ENCODE results near the gene SLC12A7. TPM values are rescaled to one million over a fixed set of nuclear protein-coding genes. Genes with fewer than 3 reads are reported as not detected.
"Not testable (repeated sequence)": the region's sequence is repeated elsewhere in the genome, so short reads cannot be mapped to it uniquely, and the experiment has no call there.

Gene SLC12A7
- total RNA-seq, 1 donor from 2014 or later, result 30.5 TPM

GRCh38 chr5:1062761-1063568 lies 48.9 kb downstream of the SLC12A7 start:
- Histone ChIP-seq H3K27ac (ENCODE audit: low read depth, low read length) (no peak overlapping the region), H3K4me1 (ENCODE audit: insufficient read depth, low read length) (no peaks in the 10 kb centered on the region), H2AFZ (ENCODE audit: low read depth, low read length) (no peak overlapping the region), H4K20me1 (ENCODE audit: insufficient read depth, low read length) (no peaks in the 10 kb centered on the region), H3K9ac (ENCODE audit: low read length) (no peak overlapping the region), H3K36me3 (ENCODE audit: insufficient read depth, low read length) (no peaks in the 10 kb centered on the region), H3K27me3 (ENCODE audit: insufficient read depth, low read length) (no peaks in the 10 kb centered on the region), H3K4me3 (ENCODE audit: insufficient read depth, low read depth, low read length) (no peak overlapping the region), H3K79me2 (ENCODE audit: insufficient read depth, low read length) (no peaks in the 10 kb centered on the region), H3K9me3 (ENCODE audit: insufficient read depth, low read depth, low read length) (no peaks in the 10 kb centered on the region), H3K4me2 (ENCODE audit: low read length) (no peak overlapping the region)
- Mint-ChIP-seq H3K4me3 (ENCODE audit: unreplicated experiment) (no peak overlapping the region), H3K27me3 (ENCODE audit: low read depth, unreplicated experiment) (peaks cover 4% of the 10 kb centered on the region), H3K27ac (ENCODE audit: unreplicated experiment) (no peak overlapping the region), H3K4me1 (ENCODE audit: low read depth, unreplicated experiment) (no peaks in the 10 kb centered on the region), H3K9me3 (ENCODE audit: unreplicated experiment) (no peaks in the 10 kb centered on the region), H3K36me3 (ENCODE audit: low read depth, unreplicated experiment) (peaks cover 7% of the 10 kb centered on the region)
- TF ChIP-seq EZH2 (IDR thresholded peaks at IDR 0.05; ENCODE audit: insufficient read depth, low read length), result no peak
- no peak for TF ChIP-seq CTCF (IDR thresholded peaks at IDR 0.05; ENCODE audit: insufficient read depth, low read depth, low read length)
- FAIRE-seq, result no peak
- no peak for DNase-seq (ENCODE audit: low read depth)

GRCh38 chr5:1061916-1062315 lies 49.9 kb downstream of the SLC12A7 start:
- no peak for FAIRE-seq
- no peak overlapping the region for H2AFZ ChIP-seq (ENCODE audit: low read depth, low read length)
- H3K4me3 Mint-ChIP-seq (ENCODE audit: unreplicated experiment), result no peak overlapping the region
- H3K36me3 Mint-ChIP-seq (ENCODE audit: low read depth, unreplicated experiment), result peaks cover 4% of the 10 kb centered on the region
- H3K27ac ChIP-seq (ENCODE audit: low read depth, low read length), result no peak overlapping the region
- no peaks in the 10 kb centered on the region for H3K36me3 ChIP-seq (ENCODE audit: insufficient read depth, low read length)
- no peak for DNase-seq (ENCODE audit: low read depth)
- no peak overlapping the region for H3K4me2 ChIP-seq (ENCODE audit: low read length)
- peaks cover 3% of the 10 kb centered on the region for H3K27me3 Mint-ChIP-seq (ENCODE audit: low read depth, unreplicated experiment)
- TF ChIP-seq EZH2 (IDR thresholded peaks at IDR 0.05; ENCODE audit: insufficient read depth, low read length) (no peak), CTCF (IDR thresholded peaks at IDR 0.05; ENCODE audit: insufficient read depth, low read depth, low read length) (no peak)
- H3K4me1 Mint-ChIP-seq (ENCODE audit: low read depth, unreplicated experiment), result no peaks in the 10 kb centered on the region
- peak overlapping the region; percentile 53 for H3K27ac Mint-ChIP-seq (ENCODE audit: unreplicated experiment)
- H3K79me2 ChIP-seq (ENCODE audit: insufficient read depth, low read length), result no peaks in the 10 kb centered on the region
- H3K4me3 ChIP-seq (ENCODE audit: insufficient read depth, low read depth, low read length), result no peak overlapping the region
- H3K27me3 ChIP-seq (ENCODE audit: insufficient read depth, low read length), result no peaks in the 10 kb centered on the region
- no peaks in the 10 kb centered on the region for H3K4me1 ChIP-seq (ENCODE audit: insufficient read depth, low read length)
- H3K9ac ChIP-seq (ENCODE audit: low read length), result no peak overlapping the region
- H4K20me1 ChIP-seq (ENCODE audit: insufficient read depth, low read length), result no peaks in the 10 kb centered on the region
- H3K9me3 Mint-ChIP-seq (ENCODE audit: unreplicated experiment), result no peaks in the 10 kb centered on the region
- H3K9me3 ChIP-seq (ENCODE audit: insufficient read depth, low read depth, low read length), result no peaks in the 10 kb centered on the region

DNA sequence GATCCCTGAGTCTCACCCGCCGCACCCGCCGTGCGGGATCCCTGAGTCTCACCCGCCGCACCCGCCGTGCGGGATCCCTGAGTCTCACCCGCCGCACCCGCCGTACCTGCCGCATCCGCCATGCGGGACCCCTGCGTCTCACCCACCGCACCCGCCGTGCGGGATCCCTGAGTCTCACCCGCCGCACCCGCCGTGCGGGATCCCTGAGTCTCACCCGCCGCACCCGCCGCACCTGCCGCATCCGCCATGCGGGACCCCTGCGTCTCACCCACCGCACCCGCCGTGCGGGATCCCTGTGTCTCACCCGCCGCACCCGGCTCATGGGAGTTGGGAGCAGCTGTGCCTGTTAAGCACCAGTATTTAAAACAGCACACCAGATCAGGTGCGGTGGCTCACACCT lies 50.6 kb downstream of the SLC12A7 start:
- not testable (repeated sequence) for H3K9ac ChIP-seq (ENCODE audit: low read length); H4K20me1 ChIP-seq (ENCODE audit: insufficient read depth, low read length); H3K27me3 ChIP-seq (ENCODE audit: insufficient read depth, low read length); H3K9me3 Mint-ChIP-seq (ENCODE audit: unreplicated experiment); H3K27ac ChIP-seq (ENCODE audit: low read depth, low read length); H3K27me3 Mint-ChIP-seq (ENCODE audit: low read depth, unreplicated experiment); H3K79me2 ChIP-seq (ENCODE audit: insufficient read depth, low read length); H3K4me3 Mint-ChIP-seq (ENCODE audit: unreplicated experiment); H3K27ac Mint-ChIP-seq (ENCODE audit: unreplicated experiment); H3K9me3 ChIP-seq (ENCODE audit: insufficient read depth, low read depth, low read length); H2AFZ ChIP-seq (ENCODE audit: low read depth, low read length); H3K4me2 ChIP-seq (ENCODE audit: low read length); FAIRE-seq; H3K4me1 ChIP-seq (ENCODE audit: insufficient read depth, low read length); DNase-seq (ENCODE audit: low read depth); H3K36me3 Mint-ChIP-seq (ENCODE audit: low read depth, unreplicated experiment); H3K4me3 ChIP-seq (ENCODE audit: insufficient read depth, low read depth, low read length); H3K4me1 Mint-ChIP-seq (ENCODE audit: low read depth, unreplicated experiment); H3K36me3 ChIP-seq (ENCODE audit: insufficient read depth, low read length)

Measured in astrocyte (in vitro differentiated cells and primary cell).